ENCODE results near the gene SIN3A. TPM values are rescaled to one million over a fixed set of nuclear protein-coding genes. Genes with fewer than 3 reads are reported as not detected.

SIN3A gene
- total and polyA plus RNA-seq, 9 of the 15 experiments (the other 6 are each of a cell fraction or from before 2014, with no cell fraction given) = 11.1 to 70.3 (median 25.3) TPM

GRCh38 chr15:75454471-75455378, 3.2 kb upstream of the SIN3A start (continued):
- no peak for TF ChIP-seq ZNF518B (CRISPR knock-in tag; IDR thresholded peaks at IDR 0.05)
- TF ChIP-seq CAMTA2 (CRISPR knock-in tag; conservative IDR thresholded peaks at IDR 0.05) = no peak
- TF ChIP-seq CHD7 (IDR thresholded peaks at IDR 0.05; ENCODE audit: low read depth, low read length) = no peak
- no peak for TF ChIP-seq PCBP2 (IDR thresholded peaks at IDR 0.05; ENCODE audit: low read depth, low read length, poor library complexity, severe bottlenecking)
- no peak for TF ChIP-seq PRPF4 (IDR thresholded peaks at IDR 0.05; ENCODE audit: insufficient read depth, low read depth, low read length, poor library complexity, severe bottlenecking)
- no peak for TF ChIP-seq MBD1 (CRISPR knock-in tag; IDR thresholded peaks at IDR 0.05)
- no peak for TF ChIP-seq ZBTB26 (CRISPR knock-in tag; IDR thresholded peaks at IDR 0.05)

All from K562 (cell line).